ENCODE results near the gene FGFR2.

FGFR2 gene

GRCh38 chr10:121617176-121617575 is 18.9 kb upstream of the FGFR2 start:
- Histone ChIP-seq H3K27ac (no peak overlapping the region), H3K4me3 (no peak overlapping the region)
- TF ChIP-seq CTCF (IDR thresholded peaks at IDR 0.05), result no peak
- DNase-seq (ENCODE audit: low spot score), result no peak

GRCh38 chr10:121616291-121616690 is 18.0 kb upstream of the FGFR2 start:
- H3K4me3 ChIP-seq, result no peak overlapping the region
- no peak for TF ChIP-seq CTCF (IDR thresholded peaks at IDR 0.05)

GRCh38 chr10:121615836-121616235 is 17.6 kb upstream of the FGFR2 start:
- DNase-seq (ENCODE audit: low spot score), result no peak
- H3K4me3 ChIP-seq, result no peak overlapping the region
- TF ChIP-seq CTCF (IDR thresholded peaks at IDR 0.05), result no peak
- H3K27ac ChIP-seq, result no peak overlapping the region

More at GRCh38 chr10:121616291-121616690, 18.0 kb upstream of the FGFR2 start:
- H3K27ac ChIP-seq, result no peak overlapping the region
- no peak for DNase-seq (ENCODE audit: low spot score)

GRCh38 chr10:121615435-121615793 is 17.2 kb upstream of the FGFR2 start:
- no peak overlapping the region for H3K4me3 ChIP-seq
- H3K27ac ChIP-seq, result no peak overlapping the region
- no peak for DNase-seq (ENCODE audit: low spot score)
- no peak for TF ChIP-seq CTCF (IDR thresholded peaks at IDR 0.05)

GRCh38 chr10:121614613-121615434 is 16.6 kb upstream of the FGFR2 start:
- no peak for DNase-seq (ENCODE audit: low spot score)
- Histone ChIP-seq H3K27ac (no peak overlapping the region), H3K4me3 (no peak overlapping the region)
- TF ChIP-seq CTCF (IDR thresholded peaks at IDR 0.05), result no peak

GRCh38 chr10:121613456-121613855 is 15.2 kb upstream of the FGFR2 start:
- H3K27ac ChIP-seq, result no peak overlapping the region

More at GRCh38 chr10:121613456-121613855, 15.2 kb upstream of the FGFR2 start:
- no peak overlapping the region for H3K4me3 ChIP-seq
- TF ChIP-seq CTCF (IDR thresholded peaks at IDR 0.05), result no peak
- DNase-seq (ENCODE audit: low spot score), result no peak
